HEK293 (cell line): ENCODE measurements around the gene TGFB1.

Experiments
- BCL11A ChIP-seq: fragments of 450-650 bp; formaldehyde crosslinking; IDR thresholded peaks from 2 replicates; pipeline ENCODE4 v1.5.1; 2016; ENCODE audit warnings: low read depth, missing biosample characterization, missing genetic modification characterization
- GFI1B ChIP-seq: fragments of 450-650 bp; formaldehyde crosslinking; IDR thresholded peaks from 2 replicates; pipeline ENCODE4 v1.5.1; 2016; ENCODE audit warnings: missing biosample characterization, missing genetic modification characterization
- HOXD13 ChIP-seq: sonication (generic); formaldehyde crosslinking; IDR thresholded peaks from 2 replicates; pipeline ENCODE4 v1.8.0; 2022; ENCODE audit warnings: missing genetic modification reagents, borderline replicate concordance
- KLF7 ChIP-seq: fragments of 450-650 bp; formaldehyde crosslinking; IDR thresholded peaks from 2 replicates; pipeline ENCODE4 v1.5.1; 2016; ENCODE audit warnings: missing biosample characterization, missing genetic modification characterization, borderline replicate concordance
- PRDM2 ChIP-seq: fragments of 450-650 bp; formaldehyde crosslinking; IDR thresholded peaks from 2 replicates; pipeline ENCODE4 v1.5.1; 2016; ENCODE audit warnings: missing biosample characterization, missing genetic modification characterization, borderline replicate concordance
- SCRT1 ChIP-seq: fragments of 450-650 bp; formaldehyde crosslinking; IDR thresholded peaks from 2 replicates; pipeline ENCODE4 v1.5.1; 2016; ENCODE audit warnings: missing biosample characterization, missing genetic modification characterization, borderline replicate concordance
- SETDB1 ChIP-seq: IDR thresholded peaks from one replicate; pipeline ENCODE4 v1.6.1; 2017; ENCODE audit warnings: mild to moderate bottlenecking, low read length, moderate library complexity, mixed read lengths; ENCODE audit not compliant: insufficient read length
- TRIM28 ChIP-seq: IDR thresholded peaks from 2 replicates; pipeline ENCODE4 v1.6.1; 2011; ENCODE audit warnings: low read length, control low read depth, borderline replicate concordance
- ZBTB21 ChIP-seq: fragments of 450-650 bp; formaldehyde crosslinking; IDR thresholded peaks from 2 replicates; pipeline ENCODE4 v1.5.1; 2017; ENCODE audit warnings: missing biosample characterization, missing genetic modification characterization
- ZBTB26 ChIP-seq: fragments of 450-650 bp; formaldehyde crosslinking; optimal IDR thresholded peaks from 2 replicates; pipeline ENCODE3; 2016; ENCODE audit warnings: missing biosample characterization, mild to moderate bottlenecking, missing genetic modification characterization
- ZFP3 ChIP-seq: fragments of 450-650 bp; formaldehyde crosslinking; IDR thresholded peaks from 2 replicates; pipeline ENCODE4 v1.5.1; 2016; ENCODE audit warnings: low read depth, missing biosample characterization, missing genetic modification characterization
- ZNF19 ChIP-seq: fragments of 450-650 bp; formaldehyde crosslinking; IDR thresholded peaks from 2 replicates; pipeline ENCODE4; 2016; ENCODE audit warnings: missing biosample characterization, missing genetic modification characterization, low read depth
- ZNF211 ChIP-seq: fragments of 450-650 bp; formaldehyde crosslinking; IDR thresholded peaks from 2 replicates; pipeline ENCODE4 v1.5.1; 2016; ENCODE audit warnings: low read depth, missing biosample characterization, missing genetic modification characterization
- ZNF223 ChIP-seq: fragments of 450-650 bp; formaldehyde crosslinking; IDR thresholded peaks from 2 replicates; pipeline ENCODE4 v1.5.1; 2016; ENCODE audit warnings: missing biosample characterization, missing genetic modification characterization
- ZNF239 ChIP-seq: fragments of 450-650 bp; formaldehyde crosslinking; IDR thresholded peaks from 2 replicates; pipeline ENCODE4 v1.5.1; 2016; ENCODE audit warnings: missing biosample characterization, missing genetic modification characterization
- ZNF266 ChIP-seq: fragments of 450-650 bp; formaldehyde crosslinking; IDR thresholded peaks from 2 replicates; pipeline ENCODE4 v1.5.1; 2016; ENCODE audit warnings: missing biosample characterization, missing genetic modification characterization, low read depth
- ZNF335 ChIP-seq: fragments of 450-650 bp; formaldehyde crosslinking; conservative IDR thresholded peaks from 2 replicates; pipeline ENCODE4 v1.5.1; 2016; ENCODE audit warnings: missing biosample characterization, missing genetic modification characterization
- ZNF362 ChIP-seq: fragments of 450-650 bp; formaldehyde crosslinking; IDR thresholded peaks from 2 replicates; pipeline ENCODE4 v1.5.1; 2016; ENCODE audit warnings: missing biosample characterization, missing genetic modification characterization
- ZNF423 ChIP-seq: fragments of 450-650 bp; formaldehyde crosslinking; IDR thresholded peaks from 2 replicates; pipeline ENCODE4 v1.5.1; 2016; ENCODE audit warnings: missing biosample characterization, missing genetic modification characterization
- ZNF48 ChIP-seq: fragments of 450-650 bp; formaldehyde crosslinking; IDR thresholded peaks from 2 replicates; pipeline ENCODE4 v1.5.1; 2016; ENCODE audit warnings: missing biosample characterization, missing genetic modification characterization
- ZNF623 ChIP-seq: fragments of 450-650 bp; formaldehyde crosslinking; IDR thresholded peaks from 2 replicates; pipeline ENCODE4 v1.5.1; 2016; ENCODE audit warnings: missing biosample characterization, missing genetic modification characterization
- ZNF624 ChIP-seq: fragments of 450-650 bp; formaldehyde crosslinking; IDR thresholded peaks from 2 replicates; pipeline ENCODE4 v1.5.1; 2017; ENCODE audit warnings: missing biosample characterization, missing genetic modification characterization
- ZNF629 ChIP-seq: fragments of 450-650 bp; formaldehyde crosslinking; IDR thresholded peaks from 2 replicates; pipeline ENCODE4 v1.5.1; 2017; ENCODE audit warnings: missing biosample characterization, missing genetic modification characterization
- ZNF707 ChIP-seq: fragments of 450-650 bp; formaldehyde crosslinking; IDR thresholded peaks from 2 replicates; pipeline ENCODE4 v1.5.1; 2016; ENCODE audit warnings: missing biosample characterization, missing genetic modification characterization
- ZNF768 ChIP-seq: fragments of 450-650 bp; formaldehyde crosslinking; IDR thresholded peaks from 2 replicates; pipeline ENCODE4 v1.5.1; 2018; ENCODE audit warnings: missing biosample characterization, mild to moderate bottlenecking, missing genetic modification characterization
- ZNF777 ChIP-seq: fragments of 450-650 bp; formaldehyde crosslinking; IDR thresholded peaks from 2 replicates; pipeline ENCODE4 v1.5.1; 2017; ENCODE audit warnings: missing biosample characterization, missing genetic modification characterization, borderline replicate concordance
- ZNF792 ChIP-seq: fragments of 450-650 bp; formaldehyde crosslinking; IDR thresholded peaks from 2 replicates; pipeline ENCODE4 v1.5.1; 2016; ENCODE audit warnings: missing biosample characterization, missing genetic modification characterization
- ZSCAN16 ChIP-seq: fragments of 450-650 bp; formaldehyde crosslinking; IDR thresholded peaks from 2 replicates; pipeline ENCODE4 v1.5.1; 2016; ENCODE audit warnings: missing biosample characterization, missing genetic modification characterization
- TF ChIP-seq, protein P1 (sequence below): fragments of 450-650 bp; formaldehyde crosslinking; conservative IDR thresholded peaks from 2 replicates; pipeline ENCODE4 v1.5.1; 2016; ENCODE audit warnings: low read depth, missing biosample characterization, missing genetic modification characterization

TGFB1 gene

DNA sequence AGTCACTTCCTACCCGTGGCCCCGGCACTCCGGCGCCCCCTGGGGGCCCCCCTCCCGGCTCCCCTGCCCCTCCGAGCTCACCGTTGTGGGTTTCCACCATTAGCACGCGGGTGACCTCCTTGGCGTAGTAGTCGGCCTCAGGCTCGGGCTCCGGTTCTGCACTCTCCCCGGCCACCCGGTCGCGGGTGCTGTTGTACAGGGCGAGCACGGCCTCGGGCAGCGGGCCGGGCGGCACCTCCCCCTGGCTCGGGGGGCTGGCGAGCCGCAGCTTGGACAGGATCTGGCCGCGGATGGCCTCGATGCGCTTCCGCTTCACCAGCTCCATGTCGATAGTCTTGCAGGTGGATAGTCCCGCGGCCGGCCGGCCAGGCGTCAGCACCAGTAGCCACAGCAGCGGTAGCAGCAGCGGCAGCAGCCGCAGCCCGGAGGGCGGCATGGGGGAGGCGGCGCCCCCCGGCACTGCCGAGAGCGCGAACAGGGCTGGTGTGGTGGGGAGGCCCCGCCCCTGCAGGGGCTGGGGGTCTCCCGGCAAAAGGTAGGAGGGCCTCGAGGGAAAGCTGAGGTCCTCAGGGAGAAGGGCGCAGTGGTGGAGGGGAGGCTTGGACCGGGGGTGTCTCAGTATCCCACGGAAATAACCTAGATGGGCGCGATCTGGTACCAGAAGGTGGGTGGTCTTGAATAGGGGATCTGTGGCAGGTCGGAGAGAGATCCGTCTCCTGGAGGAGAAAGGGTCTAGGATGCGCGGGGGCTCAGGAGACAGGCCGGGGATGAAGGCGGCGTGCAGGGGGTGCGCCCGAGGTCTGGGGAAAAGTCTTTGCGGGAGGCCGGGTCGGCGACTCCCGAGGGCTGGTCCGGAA is 885 bp downstream of the TGFB1 start (continued):
- TF ChIP-seq GFI1B (tag by site-specific recombination) (no peak), ZNF768 (tag by site-specific recombination) (no peak), ZNF211 (tag by site-specific recombination) (no peak), ZNF266 (tag by site-specific recombination) (no peak), HOXD13 (CRISPR knock-in tag) (no peak), ZNF48 (tag by site-specific recombination) (no peak), ZNF777 (tag by site-specific recombination) (0 out of 2 replicates have a peak, but pooled peaks have one; percentile 8), ZNF423 (tag by site-specific recombination) (no peak), ZNF792 (no peak; the same call in 1 of the 2 replicates), ZNF223 (tag by site-specific recombination) (no peak), ZNF239 (tag by site-specific recombination) (no peak), BCL11A (tag by site-specific recombination) (peak; percentile 28; the same call in 1 of the 2 replicates), ZBTB21 (tag by site-specific recombination) (no peak), TRIM28 (no peak), ZNF19 (tag by site-specific recombination) (no peak), ZNF362 (tag by site-specific recombination) (no peak), ZNF629 (no peak), ZFP3 (tag by site-specific recombination) (no peak), ZNF707 (tag by site-specific recombination) (peak; percentile 88), SETDB1 (no peak), ZSCAN16 (no peak), SCRT1 (tag by site-specific recombination) (no peak), ZBTB26 (peak; percentile 66), ZNF624 (no peak), PRDM2 (tag by site-specific recombination) (no peak), KLF7 (no peak), ZNF623 (tag by site-specific recombination) (no peak; the same call in 1 of the 2 replicates), ZNF335 (peak; percentile 99)
- TF ChIP-seq, protein P1, sequence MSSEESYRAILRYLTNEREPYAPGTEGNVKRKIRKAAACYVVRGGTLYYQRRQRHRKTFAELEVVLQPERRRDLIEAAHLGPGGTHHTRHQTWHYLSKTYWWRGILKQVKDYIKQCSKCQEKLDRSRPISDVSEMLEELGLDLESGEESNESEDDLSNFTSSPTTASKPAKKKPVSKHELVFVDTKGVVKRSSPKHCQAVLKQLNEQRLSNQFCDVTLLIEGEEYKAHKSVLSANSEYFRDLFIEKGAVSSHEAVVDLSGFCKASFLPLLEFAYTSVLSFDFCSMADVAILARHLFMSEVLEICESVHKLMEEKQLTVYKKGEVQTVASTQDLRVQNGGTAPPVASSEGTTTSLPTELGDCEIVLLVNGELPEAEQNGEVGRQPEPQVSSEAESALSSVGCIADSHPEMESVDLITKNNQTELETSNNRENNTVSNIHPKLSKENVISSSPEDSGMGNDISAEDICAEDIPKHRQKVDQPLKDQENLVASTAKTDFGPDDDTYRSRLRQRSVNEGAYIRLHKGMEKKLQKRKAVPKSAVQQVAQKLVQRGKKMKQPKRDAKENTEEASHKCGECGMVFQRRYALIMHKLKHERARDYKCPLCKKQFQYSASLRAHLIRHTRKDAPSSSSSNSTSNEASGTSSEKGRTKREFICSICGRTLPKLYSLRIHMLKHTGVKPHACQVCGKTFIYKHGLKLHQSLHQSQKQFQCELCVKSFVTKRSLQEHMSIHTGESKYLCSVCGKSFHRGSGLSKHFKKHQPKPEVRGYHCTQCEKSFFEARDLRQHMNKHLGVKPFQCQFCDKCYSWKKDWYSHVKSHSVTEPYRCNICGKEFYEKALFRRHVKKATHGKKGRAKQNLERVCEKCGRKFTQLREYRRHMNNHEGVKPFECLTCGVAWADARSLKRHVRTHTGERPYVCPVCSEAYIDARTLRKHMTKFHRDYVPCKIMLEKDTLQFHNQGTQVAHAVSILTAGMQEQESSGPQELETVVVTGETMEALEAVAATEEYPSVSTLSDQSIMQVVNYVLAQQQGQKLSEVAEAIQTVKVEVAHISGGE (tag by site-specific recombination) = 0 out of 2 replicates have a peak, but pooled peaks have one; percentile 28
